ENCODE data around the gene EEFSEC. TPM values are rescaled to one million over a fixed set of nuclear protein-coding genes. Genes with fewer than 3 reads are reported as not detected.

EEFSEC gene
- total RNA-seq, 1 donor from 2014 or later = 8.6 TPM

- no peak for DNase-seq (ENCODE audit: low read depth)
These were observed 268.7 kb downstream of the EEFSEC start for GRCh38 chr3:128421966-128422365.

GRCh38 chr3:128422762-128423524 is 269.7 kb downstream of the EEFSEC start:
- no peak for DNase-seq (ENCODE audit: low read depth)

- DNase-seq (ENCODE audit: low read depth) = no peak
These were observed 270.4 kb downstream of the EEFSEC start for GRCh38 chr3:128423525-128424147.

GRCh38 chr3:128424508-128425069 is 271.3 kb downstream of the EEFSEC start:
- no peak for DNase-seq (ENCODE audit: low read depth)

- DNase-seq (ENCODE audit: low read depth) = no peak
These were observed 272.0 kb downstream of the EEFSEC start for GRCh38 chr3:128425142-128425845.

GRCh38 chr3:128425846-128426127 is 272.5 kb downstream of the EEFSEC start:
- DNase-seq (ENCODE audit: low read depth) = no peak

- peak; percentile 31 for DNase-seq (ENCODE audit: low read depth)
These were observed 273.0 kb downstream of the EEFSEC start for GRCh38 chr3:128426128-128426921.

GRCh38 chr3:128427175-128427857 is 274.0 kb downstream of the EEFSEC start:
- DNase-seq (ENCODE audit: low read depth) = no peak

GRCh38 chr3:128427872-128428822 is 274.9 kb downstream of the EEFSEC start:
- DNase-seq (ENCODE audit: low read depth) = no peak

GRCh38 chr3:128429275-128429674 is 276.0 kb downstream of the EEFSEC start:
- DNase-seq (ENCODE audit: low read depth) = no peak

- no peak for DNase-seq (ENCODE audit: low read depth)
These were observed 276.5 kb downstream of the EEFSEC start for GRCh38 chr3:128429751-128430150.

GRCh38 chr3:128430301-128430700 is 277.0 kb downstream of the EEFSEC start:
- no peak for DNase-seq (ENCODE audit: low read depth)

GRCh38 chr3:128430731-128431130 is 277.4 kb downstream of the EEFSEC start:
- DNase-seq (ENCODE audit: low read depth) = no peak

- no peak for DNase-seq (ENCODE audit: low read depth)
These were observed 278.6 kb downstream of the EEFSEC start for GRCh38 chr3:128431803-128432300.

- DNase-seq (ENCODE audit: low read depth) = no peak
These were observed 279.2 kb downstream of the EEFSEC start for GRCh38 chr3:128432301-128432970.

- DNase-seq (ENCODE audit: low read depth) = peak; percentile 21
These were observed 279.9 kb downstream of the EEFSEC start for GRCh38 chr3:128432971-128433836.

- no peak for DNase-seq (ENCODE audit: low read depth)
These were observed 280.5 kb downstream of the EEFSEC start for GRCh38 chr3:128433837-128434165.

GRCh38 chr3:128434524-128434923 is 281.2 kb downstream of the EEFSEC start:
- DNase-seq (ENCODE audit: low read depth) = no peak

All from myocyte (in vitro differentiated cells).